Muscle layer of duodenum (tissue), 2 donors: ENCODE results near the gene PI4KA.

Experiments
- H3K27ac ChIP-seq: one replicate; pipeline ENCODE4 v1.7.0; 2013; ENCODE audit warnings: mild to moderate bottlenecking, low read length
- H3K27me3 ChIP-seq: one replicate; pipeline ENCODE4 v1.7.0; 2013; ENCODE audit warnings: low read depth, mild to moderate bottlenecking, control low read depth, low read length
- H3K36me3 ChIP-seq, 2 donors: one replicate each; pipeline ENCODE4 v1.7.0; 2013; ENCODE audit warnings: low read length in 2 of 2, control low read depth in 1 of 2, mild to moderate bottlenecking in 1 of 2; ENCODE audit not compliant: insufficient read depth in 2 of 2, control insufficient read depth in 1 of 2
- H3K4me1 ChIP-seq, 2 donors: one replicate each; pipeline ENCODE4 v1.7.0; 2013; ENCODE audit warnings: low read length in 2 of 2, mild to moderate bottlenecking in 2 of 2, control low read depth in 1 of 2, moderate library complexity in 1 of 2; ENCODE audit not compliant: insufficient read depth in 2 of 2, control insufficient read depth in 1 of 2
- H3K4me3 ChIP-seq, 2 donors: one replicate each; pipeline ENCODE4 v1.7.0; 2013; ENCODE audit warnings: low read length in 2 of 2, low read depth in 1 of 2, mild to moderate bottlenecking in 1 of 2
- H3K9me3 ChIP-seq, 2 donors: one replicate each; pipeline ENCODE4 v1.7.0; 2013; ENCODE audit warnings: low read length in 2 of 2, control low read depth in 1 of 2, mild to moderate bottlenecking in 1 of 2; ENCODE audit not compliant: control insufficient read depth in 1 of 2
- donor health status: healthy.

The PI4KA gene

GRCh38 chr22:20787223-20787622 is 71.4 kb downstream of the PI4KA start:
- Histone ChIP-seq H3K4me3 (no peak overlapping the region), H3K36me3 (peaks cover 37 to 54% of the 10 kb centered on the region in 2 donors), H3K27ac (no peak overlapping the region), H3K4me1 (no peaks in the 10 kb centered on the region), H3K9me3 (no peaks in the 10 kb centered on the region), H3K27me3 (no peaks in the 10 kb centered on the region)

DNA sequence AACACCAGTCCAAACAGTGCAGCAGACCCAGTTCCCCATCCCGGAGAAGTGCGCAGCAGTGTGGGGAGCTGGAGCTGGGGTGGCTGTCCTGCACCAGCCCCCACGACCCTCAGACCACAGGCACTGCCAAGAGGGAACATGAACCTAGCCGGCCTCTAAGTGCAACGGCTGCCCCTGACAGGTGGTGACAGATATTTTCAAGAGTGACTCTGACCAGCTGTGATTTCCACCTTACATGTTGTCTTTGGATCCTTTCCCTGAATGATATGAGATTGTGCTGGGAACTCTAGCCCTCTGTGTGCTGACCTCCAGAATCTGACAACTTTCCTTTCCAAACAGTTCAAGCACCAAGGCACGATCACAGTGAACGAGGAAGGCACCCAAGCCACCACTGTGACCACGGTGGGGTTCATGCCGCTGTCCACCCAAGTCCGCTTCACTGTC is 72.1 kb downstream of the PI4KA start:
- Histone ChIP-seq H3K4me1 (no peaks in the 10 kb centered on the region), H3K27me3 (no peaks in the 10 kb centered on the region), H3K4me3 (no peak overlapping the region), H3K27ac (no peak overlapping the region), H3K9me3 (no peaks in the 10 kb centered on the region), H3K36me3 (peaks cover 41 to 54% of the 10 kb centered on the region in 2 donors)

GRCh38 chr22:20786048-20786447 is 72.6 kb downstream of the PI4KA start:
- Histone ChIP-seq H3K4me3 (no peak overlapping the region), H3K4me1 (no peaks in the 10 kb centered on the region), H3K27ac (no peak overlapping the region), H3K36me3 (peaks cover 39 to 53% of the 10 kb centered on the region in 2 donors), H3K9me3 (no peaks in the 10 kb centered on the region), H3K27me3 (no peaks in the 10 kb centered on the region)

GRCh38 chr22:20785415-20785814 is 73.2 kb downstream of the PI4KA start:
- no peaks in the 10 kb centered on the region for H3K9me3 ChIP-seq
- no peaks in the 10 kb centered on the region for H3K4me1 ChIP-seq
- H3K27ac ChIP-seq = no peak overlapping the region
- H3K27me3 ChIP-seq = no peaks in the 10 kb centered on the region
- peaks cover 35 to 49% of the 10 kb centered on the region in 2 donors for H3K36me3 ChIP-seq
- no peak overlapping the region for H3K4me3 ChIP-seq

DNA sequence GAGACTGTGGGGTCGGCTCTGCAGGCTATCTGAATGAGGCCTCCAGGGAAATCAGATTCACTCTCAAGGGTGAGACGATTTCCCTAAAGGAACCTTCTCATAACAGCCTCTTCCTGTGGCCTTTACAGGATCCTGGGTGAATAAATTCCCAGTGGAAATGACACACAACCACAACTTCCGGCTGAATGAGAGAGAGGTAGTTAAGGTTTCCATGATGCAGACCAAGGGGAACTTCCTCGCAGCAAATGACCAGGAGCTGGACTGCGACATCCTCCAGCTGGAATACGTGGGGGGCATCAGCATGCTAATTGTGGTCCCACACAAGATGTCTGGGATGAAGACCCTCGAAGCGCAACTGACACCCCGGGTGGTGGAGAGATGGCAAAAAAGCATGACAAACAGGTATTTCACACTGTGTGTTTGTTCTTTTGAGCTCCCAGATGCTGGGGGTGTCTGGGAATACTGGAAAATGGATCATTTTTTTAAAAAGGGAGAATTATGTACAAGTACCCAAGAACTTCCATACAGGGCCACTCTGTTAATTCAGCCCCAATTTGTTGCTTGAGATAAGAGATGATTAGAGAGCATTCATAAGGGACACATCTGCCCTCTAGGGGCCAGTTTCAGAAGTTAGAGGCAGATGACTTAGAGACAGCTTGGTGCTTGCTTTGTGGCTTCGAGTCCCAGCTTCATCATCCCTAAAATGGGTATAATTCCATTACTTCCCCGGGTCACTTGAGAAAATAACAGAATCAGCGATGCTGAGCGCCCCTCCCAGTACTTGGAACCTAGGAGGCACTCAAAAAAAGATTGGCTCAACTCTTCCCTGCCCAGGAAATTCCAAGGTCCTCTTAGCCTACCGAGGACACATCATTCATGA is 74.5 kb downstream of the PI4KA start:
- peaks cover 37 to 51% of the 10 kb centered on the region in 2 donors for H3K36me3 ChIP-seq
- H3K9me3 ChIP-seq = no peaks in the 10 kb centered on the region
- H3K4me1 ChIP-seq = no peaks in the 10 kb centered on the region
- no peak overlapping the region for H3K27ac ChIP-seq
- H3K27me3 ChIP-seq = no peaks in the 10 kb centered on the region
- H3K4me3 ChIP-seq = no peak overlapping the region

DNA sequence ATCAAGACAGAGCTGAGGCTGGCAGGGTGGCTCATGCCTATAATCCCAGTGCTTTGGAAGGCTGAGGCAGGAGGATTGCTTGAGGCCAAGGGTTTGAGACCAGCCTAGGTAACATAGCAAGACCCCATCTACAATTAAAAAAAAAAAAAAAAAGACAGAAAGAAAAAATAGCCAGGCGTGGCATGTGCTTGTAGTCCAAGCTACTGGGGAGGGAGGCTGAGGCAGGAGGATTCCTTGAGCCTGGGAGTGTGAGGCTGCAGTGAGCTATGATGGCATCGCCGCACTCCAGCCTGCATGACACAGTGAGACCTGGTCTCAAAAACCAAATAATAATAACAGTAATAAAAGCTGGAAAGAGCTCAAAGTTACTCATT is 75.3 kb downstream of the PI4KA start:
- Histone ChIP-seq H3K4me3 (no peak overlapping the region), H3K36me3 (peaks cover 35 to 55% of the 10 kb centered on the region in 2 donors), H3K4me1 (no peaks in the 10 kb centered on the region), H3K9me3 (no peaks in the 10 kb centered on the region), H3K27ac (no peak overlapping the region), H3K27me3 (no peaks in the 10 kb centered on the region)

- Histone ChIP-seq H3K4me1 (no peaks in the 10 kb centered on the region), H3K27ac (no peak overlapping the region), H3K36me3 (peaks cover 30 to 50% of the 10 kb centered on the region in 2 donors)
Measured at GRCh38 chr22:20782596-20783299, 75.9 kb downstream of the PI4KA start.

DNA sequence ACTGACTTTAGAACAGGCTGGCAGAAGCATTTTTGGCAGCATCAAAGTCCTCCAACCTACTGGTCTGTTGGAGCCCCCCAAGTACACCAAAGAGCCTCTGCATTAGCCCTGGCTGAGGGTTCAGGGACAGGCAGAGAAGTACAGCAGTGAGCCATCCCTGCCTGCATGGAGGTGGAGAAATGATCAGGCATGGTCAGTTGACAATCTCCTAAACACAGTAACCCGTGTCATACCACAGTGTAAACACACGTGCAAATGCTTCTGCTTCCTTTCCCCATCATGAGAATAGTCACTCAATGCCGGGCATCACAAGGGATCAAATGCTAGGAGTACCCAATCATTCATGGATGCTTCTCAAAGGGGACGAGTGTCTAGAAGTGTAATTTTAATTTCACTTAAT is 76.5 kb downstream of the PI4KA start:
- H3K27ac ChIP-seq = no peak overlapping the region
- no peaks in the 10 kb centered on the region for H3K27me3 ChIP-seq
- peaks cover 23 to 45% of the 10 kb centered on the region in 2 donors for H3K36me3 ChIP-seq
- H3K4me1 ChIP-seq = no peaks in the 10 kb centered on the region
- no peak overlapping the region for H3K4me3 ChIP-seq
- no peaks in the 10 kb centered on the region for H3K9me3 ChIP-seq

More at GRCh38 chr22:20782596-20783299, 75.9 kb downstream of the PI4KA start:
- Histone ChIP-seq H3K4me3 (no peak overlapping the region), H3K27me3 (no peaks in the 10 kb centered on the region), H3K9me3 (no peaks in the 10 kb centered on the region)

GRCh38 chr22:20781272-20781990 is 77.2 kb downstream of the PI4KA start:
- Histone ChIP-seq H3K9me3 (no peaks in the 10 kb centered on the region), H3K27ac (no peak overlapping the region), H3K4me3 (no peak overlapping the region), H3K4me1 (no peaks in the 10 kb centered on the region), H3K27me3 (no peaks in the 10 kb centered on the region), H3K36me3 (peaks cover 24 to 38% of the 10 kb centered on the region in 2 donors)

GRCh38 chr22:20779818-20780158 is 78.8 kb downstream of the PI4KA start:
- Histone ChIP-seq H3K4me1 (no peaks in the 10 kb centered on the region), H3K36me3 (peaks cover 29 to 32% of the 10 kb centered on the region in 2 donors), H3K27me3 (no peaks in the 10 kb centered on the region), H3K9me3 (no peaks in the 10 kb centered on the region), H3K27ac (no peak overlapping the region), H3K4me3 (no peak overlapping the region)
